ENCODE data around the gene MVB12B. TPM values are rescaled to one million over a fixed set of nuclear protein-coding genes. Genes with fewer than 3 reads are reported as not detected.

The MVB12B gene
- total RNA-seq, 4 donors from 2014 or later, result 2.1 to 39.2 (median 22.2) TPM

DNA sequence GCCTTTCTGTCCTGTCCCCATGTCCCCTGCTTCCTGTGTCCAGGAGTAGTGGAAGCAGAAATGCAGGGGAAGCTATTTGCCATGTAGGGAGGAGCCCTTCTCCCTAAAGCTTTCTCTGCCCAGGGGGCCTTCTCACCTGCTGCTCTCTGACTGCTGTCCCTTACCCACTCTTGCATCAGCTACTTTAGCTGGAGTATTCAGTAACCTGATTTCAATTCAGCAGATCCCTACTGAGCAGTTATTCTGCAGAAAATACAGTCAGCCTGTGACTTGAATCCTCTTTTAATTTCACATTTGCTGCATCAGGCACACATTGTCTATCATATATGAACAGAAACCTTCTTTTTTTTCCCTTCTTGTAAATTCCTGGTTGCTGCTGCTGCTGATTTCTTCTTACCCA, 90.4 kb downstream of the MVB12B start:
- H3K9me3 ChIP-seq, result no peaks in the 10 kb centered on the region
- H3K36me3 ChIP-seq, result no peaks in the 10 kb centered on the region
- TF ChIP-seq POLR2A (IDR thresholded peaks at IDR 0.05) (no peak), CTCF (IDR thresholded peaks at IDR 0.05) (no peak)
- H3K4me1 ChIP-seq, result no peaks in the 10 kb centered on the region
- intact Hi-C loops (cut with DNase I; ENCODE audit: low total_unique reads), result no loop called here
- DNase-seq, result no peak
- H3K4me3 ChIP-seq, result no peak overlapping the region
- no peaks in the 10 kb centered on the region for H3K27me3 ChIP-seq
- no peak overlapping the region for H3K27ac ChIP-seq

- intact Hi-C loops (cut with DNase I; ENCODE audit: low total_unique reads), result no loop called here
- no peak overlapping the region for H3K4me3 ChIP-seq
- DNase-seq, result no peak
These were observed 91.1 kb downstream of the MVB12B start for GRCh38 chr9:126417684-126418083.

DNA sequence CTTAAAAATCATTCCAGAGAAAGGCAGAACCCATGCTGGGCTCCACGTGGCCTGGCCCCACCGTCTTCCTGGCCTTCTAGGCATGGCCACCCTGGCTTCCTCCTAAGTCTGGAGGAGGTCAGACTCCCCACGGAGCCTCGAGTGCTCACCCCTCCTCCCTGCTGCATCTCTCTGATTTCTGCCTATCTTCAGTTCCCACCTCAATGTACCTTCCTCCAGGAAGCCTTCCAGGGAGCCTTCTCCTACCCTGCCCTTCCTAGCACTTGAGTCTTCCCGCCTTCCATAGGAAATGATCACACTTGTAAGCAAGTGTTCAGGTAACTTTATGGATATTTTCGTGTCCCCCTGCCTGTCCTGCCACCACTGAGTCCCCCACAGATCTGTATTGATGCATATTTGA, 92.0 kb downstream of the MVB12B start:
- no peaks in the 10 kb centered on the region for H3K27me3 ChIP-seq
- H3K4me3 ChIP-seq, result no peak overlapping the region
- no peak for DNase-seq
- H3K27ac ChIP-seq, result no peak overlapping the region
- no peaks in the 10 kb centered on the region for H3K4me1 ChIP-seq
- no peak for TF ChIP-seq CTCF (IDR thresholded peaks at IDR 0.05)
- TF ChIP-seq POLR2A (IDR thresholded peaks at IDR 0.05), result no peak
- no peaks in the 10 kb centered on the region for H3K36me3 ChIP-seq
- intact Hi-C loops (cut with DNase I; ENCODE audit: low total_unique reads), result no loop called here
- no peaks in the 10 kb centered on the region for H3K9me3 ChIP-seq

More at GRCh38 chr9:126417684-126418083, 91.1 kb downstream of the MVB12B start:
- no peaks in the 10 kb centered on the region for H3K27me3 ChIP-seq
- H3K4me1 ChIP-seq, result no peaks in the 10 kb centered on the region
- H3K9me3 ChIP-seq, result no peaks in the 10 kb centered on the region
- no peaks in the 10 kb centered on the region for H3K36me3 ChIP-seq
- H3K27ac ChIP-seq, result no peak overlapping the region
- TF ChIP-seq CTCF (IDR thresholded peaks at IDR 0.05) (no peak), POLR2A (IDR thresholded peaks at IDR 0.05) (no peak)

- Histone ChIP-seq H3K27ac (no peak overlapping the region), H3K27me3 (no peaks in the 10 kb centered on the region), H3K4me3 (no peak overlapping the region), H3K4me1 (no peaks in the 10 kb centered on the region), H3K36me3 (no peaks in the 10 kb centered on the region), H3K9me3 (no peaks in the 10 kb centered on the region)
- no peak for DNase-seq
- intact Hi-C loops (cut with DNase I; ENCODE audit: low total_unique reads), result no loop called here
- TF ChIP-seq CTCF (IDR thresholded peaks at IDR 0.05) (no peak), POLR2A (IDR thresholded peaks at IDR 0.05) (no peak)
These were observed 92.8 kb downstream of the MVB12B start for GRCh38 chr9:126419475-126419874.

- no peak for TF ChIP-seq POLR2A (IDR thresholded peaks at IDR 0.05)
- intact Hi-C loops (cut with DNase I; ENCODE audit: low total_unique reads), result no loop called here
- H3K27ac ChIP-seq, result no peak overlapping the region
These were observed 93.5 kb downstream of the MVB12B start for GRCh38 chr9:126420135-126420534.

More at GRCh38 chr9:126420135-126420534, 93.5 kb downstream of the MVB12B start:
- DNase-seq, result no peak
- no peaks in the 10 kb centered on the region for H3K36me3 ChIP-seq
- H3K9me3 ChIP-seq, result no peaks in the 10 kb centered on the region
- no peaks in the 10 kb centered on the region for H3K27me3 ChIP-seq
- no peaks in the 10 kb centered on the region for H3K4me1 ChIP-seq
- no peak overlapping the region for H3K4me3 ChIP-seq
